ENCODE data around the gene IFI27. TPM values are rescaled to one million over a fixed set of nuclear protein-coding genes. Genes with fewer than 3 reads are reported as not detected.
A peak's percentile ranks its signal among the peaks of the same experiment; 100 is the strongest.

Gene IFI27
- total and polyA plus RNA-seq, 2 of the 4 experiments (the other 2 are of a cell fraction), result under 0.01 to 0.60 TPM

DNA sequence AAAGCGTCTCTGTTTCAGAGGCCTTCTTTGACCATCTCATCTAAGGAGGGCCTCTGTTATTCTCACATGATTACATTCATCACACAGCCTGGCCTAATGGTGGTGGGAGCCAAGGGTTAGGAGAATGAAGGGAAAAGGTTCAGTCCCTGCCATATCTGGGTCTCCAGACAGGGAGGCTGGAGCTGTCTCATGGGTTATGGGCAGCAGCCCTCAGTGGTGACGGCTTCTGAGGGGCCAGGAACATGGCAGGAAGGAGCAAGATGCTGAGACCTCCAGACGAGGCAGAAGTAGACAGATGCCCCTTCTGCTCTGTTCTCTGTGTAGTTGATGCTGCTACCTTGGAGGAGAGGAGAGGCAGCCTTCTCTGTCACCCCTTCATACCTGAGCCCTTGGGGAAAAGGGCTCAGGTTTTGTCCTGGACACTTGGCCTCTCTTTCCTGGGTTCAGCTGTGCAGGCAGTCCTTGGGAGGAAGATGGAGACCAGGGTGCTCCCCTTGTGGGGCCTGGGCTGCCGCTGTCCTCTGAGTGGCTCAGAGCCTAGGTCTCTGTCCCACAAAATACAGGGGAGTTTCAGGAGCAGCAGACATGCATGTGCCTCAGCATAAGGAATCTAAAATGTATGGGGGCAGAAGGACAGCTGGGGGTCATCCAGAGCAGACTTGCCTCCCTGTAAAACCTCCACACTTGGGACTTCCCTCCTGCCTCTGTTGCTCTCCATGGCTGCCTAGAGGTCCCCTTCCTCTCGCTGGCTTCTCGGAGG lies 15.3 kb downstream of the IFI27 start:
- H3K9ac ChIP-seq (ENCODE audit: low read depth, low read length), result no peak overlapping the region
- WGBS, 2 experiments (ENCODE audit: extremely low coverage in 2 of 2, insufficient read length in 1 of 2), result no CpG with 5 or more reads among the region's 6 CpGs
- H3K79me1 ChIP-seq (ENCODE audit: low read depth in 1 of 2, low read length in 2 of 2), result peaks cover 0 to 14% of the 10 kb centered on the region in 2 experiments; a peak in 1 of 4 replicates
- peaks cover 16% of the 10 kb centered on the region for H3K4me1 ChIP-seq (ENCODE audit: control insufficient read depth, insufficient read depth, low read length)
- in situ Hi-C loops (cut with MboI; ENCODE audit: low sequenced_read_pairs), result no loop called here
- no peak overlapping the region for H4K8ac ChIP-seq (ENCODE audit: low read depth in 2 of 2, low read length in 2 of 2)
- ATAC-seq (ENCODE audit: low read depth) (no peak), DNase-seq (no peak)
- H3K23ac ChIP-seq (ENCODE audit: low read depth, low read length), result no peak overlapping the region
- H4K91ac ChIP-seq (ENCODE audit: insufficient read depth, low read depth, low read length), result no peak overlapping the region
- no peak overlapping the region for H2BK15ac ChIP-seq (ENCODE audit: low read depth, low read length)
- peak overlapping the region; percentile 57 for H2AK9ac ChIP-seq (replicated peaks; ENCODE audit: low read depth, low read length, poor library complexity)
- H3K14ac ChIP-seq (replicated peaks; ENCODE audit: low read depth, low read length), result no peak overlapping the region
- ChIA-PET CTCF (interaction anchor here (0.6 to 1.7 kb wide), 2 partner anchors 11 to 76 kb away, joined by 3 to 5 read pairs; no protein-coding TSS in a partner anchor), POLR2A (ENCODE audit: unreplicated experiment) (no interaction called here)
- intact Hi-C loops (cut with micrococcal nuclease), result no loop called here
- H3K9me3 ChIP-seq (ENCODE audit: control insufficient read depth, insufficient read depth, low read length), result no peaks in the 10 kb centered on the region
- H2BK5ac ChIP-seq (ENCODE audit: low read depth, low read length, poor library complexity, severe bottlenecking), result no peak overlapping the region
- TF ChIP-seq MAFK (IDR thresholded peaks at IDR 0.05; ENCODE audit: low read depth, low read length) (no peak), RCOR1 (IDR thresholded peaks at IDR 0.05; ENCODE audit: insufficient replicate concordance, low read length) (no peak), CHD1 (IDR thresholded peaks at IDR 0.05; ENCODE audit: low read depth, low read length) (no peak), RFX5 (IDR thresholded peaks at IDR 0.05; ENCODE audit: low read depth, low read length) (no peak), RAD21 (IDR thresholded peaks at IDR 0.05; ENCODE audit: low read length) (no peak), USF2 (IDR thresholded peaks at IDR 0.05; ENCODE audit: low read depth, low read length) (no peak), CEBPB (IDR thresholded peaks at IDR 0.05; ENCODE audit: low read depth, low read length) (no peak)
- dilution Hi-C loops (cut with HindIII; ENCODE audit: low sequenced_read_pairs, unreplicated experiment), result no loop called here
- H2AK5ac ChIP-seq (ENCODE audit: low read depth, low read length), result no peak overlapping the region
- H3K4me2 ChIP-seq (ENCODE audit: low read depth, low read length), result no peak overlapping the region
- no peaks in the 10 kb centered on the region for H4K20me1 ChIP-seq (ENCODE audit: insufficient read depth, low read length)
- no TSS peak for BruUV-seq (replicated peaks)
- H2AFZ ChIP-seq (replicated peaks; ENCODE audit: low read length, poor library complexity), result no peak overlapping the region
- no peak overlapping the region for H3K27ac ChIP-seq (ENCODE audit: insufficient read depth, low read length)
- H2BK20ac ChIP-seq (ENCODE audit: low read depth, low read length), result no peak overlapping the region
- peaks cover 10% of the 10 kb centered on the region; the same call in 1 of the 2 replicates for H3K9me1 ChIP-seq (ENCODE audit: insufficient read depth, low read length)
- no peak overlapping the region for H3K4ac ChIP-seq (ENCODE audit: low read depth, low read length)
- H2BK120ac ChIP-seq (ENCODE audit: low read depth, low read length), result no peak overlapping the region
- no peak overlapping the region for H3K4me3 ChIP-seq (ENCODE audit: insufficient read depth, low read depth, low read length)
- H3K36me3 ChIP-seq (ENCODE audit: control insufficient read depth, insufficient read depth, low read length), result peaks cover 12% of the 10 kb centered on the region
- no peak overlapping the region for H3K56ac ChIP-seq (ENCODE audit: extremely low read depth, insufficient read depth, low read length)
- H4K5ac ChIP-seq (ENCODE audit: low read depth, low read length), result no peak overlapping the region
- H3K27me3 ChIP-seq (ENCODE audit: control insufficient read depth, insufficient read depth, low read length), result no peaks in the 10 kb centered on the region
- H3K18ac ChIP-seq (ENCODE audit: low read depth, low read length), result no peak overlapping the region

Measured in IMR-90 (cell line).